Mononuclear cell (primary cell): ENCODE data around the gene CUTA. TPM values are rescaled to one million over a fixed set of nuclear protein-coding genes. Genes with fewer than 3 reads are reported as not detected.
A peak's percentile ranks its signal among the peaks of the same experiment; 100 is the strongest.

Source experiments
- H3K27me3 ChIP-seq: 2 replicates; pipeline ENCODE4 v1.6.0; 2011; ENCODE audit warnings: low read length, control low read depth; ENCODE audit not compliant: insufficient read depth
- H3K4me1 ChIP-seq: 2 replicates; pipeline ENCODE4 v1.5.1; 2011; ENCODE audit warnings: mild to moderate bottlenecking, low read length, control low read depth; ENCODE audit not compliant: insufficient read depth
- H3K4me3 ChIP-seq: 2 replicates; pipeline ENCODE4 v1.5.1; 2011; ENCODE audit warnings: mild to moderate bottlenecking, low read length, moderate library complexity
- H3K9me3 ChIP-seq: 2 replicates; pipeline ENCODE4 v1.5.1; 2011; ENCODE audit warnings: low read depth, mild to moderate bottlenecking, control low read depth, low read length
- total RNA-seq: library from RNA; depleted of rRNA; stranded (reverse); fragments of >200 nt; gene quantifications from one replicate; pipeline ENCODE4 v1.2.3, GENCODE V29; 2012

The CUTA gene
- total RNA-seq, 1 donor, result 66.3 TPM

DNA sequence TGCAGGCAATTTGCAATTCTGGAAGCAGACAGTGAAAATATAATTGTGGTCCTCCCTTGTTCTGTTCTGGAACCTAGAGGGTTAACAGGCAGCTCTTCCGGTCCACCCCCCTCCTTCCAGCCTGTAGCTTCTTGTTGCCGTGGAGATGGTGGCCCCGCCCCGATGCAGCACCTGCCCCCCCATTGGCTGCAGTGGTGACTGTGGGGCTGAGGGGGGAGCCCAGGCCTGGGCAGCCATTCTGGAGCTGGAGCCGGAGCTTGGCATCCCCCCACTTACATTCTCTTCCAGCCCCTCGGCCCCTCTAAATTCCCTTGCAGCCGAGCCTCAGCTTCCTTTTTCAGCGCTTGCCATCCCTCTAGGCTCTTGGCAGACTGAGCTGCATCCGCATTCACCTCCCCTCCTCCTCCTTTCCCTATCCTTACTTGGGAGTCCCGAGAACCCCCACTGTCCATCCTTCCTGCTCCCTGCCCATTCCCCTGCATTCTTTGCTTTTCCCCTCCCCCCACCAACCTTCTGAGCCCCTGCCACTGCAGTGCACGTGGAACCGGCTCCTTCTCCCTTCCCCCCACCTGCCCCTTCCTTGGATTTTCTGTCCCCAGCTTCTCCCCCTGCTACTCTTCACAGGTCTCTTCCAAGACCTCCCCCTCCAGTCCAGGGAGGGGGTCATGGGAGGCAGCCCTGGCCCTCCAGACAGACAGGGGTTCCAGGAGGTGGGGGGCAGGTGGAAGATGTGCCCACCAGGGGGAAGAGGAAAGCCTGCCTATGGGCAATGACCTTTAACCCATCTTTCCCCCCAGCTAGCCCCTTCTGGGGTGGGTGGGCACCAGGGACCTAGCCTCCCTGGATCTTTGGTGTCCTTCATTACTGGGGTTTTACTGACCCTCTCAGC, 13.3 kb upstream of the CUTA start:
- peak overlapping the region; percentile 28 for H3K4me3 ChIP-seq
- H3K9me3 ChIP-seq, result no peaks in the 10 kb centered on the region
- H3K27me3 ChIP-seq, result no peaks in the 10 kb centered on the region
- peaks cover 62% of the 10 kb centered on the region for H3K4me1 ChIP-seq

- no peaks in the 10 kb centered on the region for H3K9me3 ChIP-seq
- H3K27me3 ChIP-seq, result no peaks in the 10 kb centered on the region
- H3K4me1 ChIP-seq, result peaks cover 67% of the 10 kb centered on the region
- H3K4me3 ChIP-seq, result no peak overlapping the region
Observed at GRCh38 chr6:33430334-33430733, 12.4 kb upstream of the CUTA start.

GRCh38 chr6:33429750-33430052, 11.8 kb upstream of the CUTA start:
- Histone ChIP-seq H3K9me3 (no peaks in the 10 kb centered on the region), H3K4me3 (no peak overlapping the region), H3K27me3 (no peaks in the 10 kb centered on the region), H3K4me1 (peaks cover 74% of the 10 kb centered on the region)

GRCh38 chr6:33428966-33429749, 11.3 kb upstream of the CUTA start:
- Histone ChIP-seq H3K4me3 (no peak overlapping the region), H3K27me3 (no peaks in the 10 kb centered on the region), H3K4me1 (peaks cover 78% of the 10 kb centered on the region), H3K9me3 (no peaks in the 10 kb centered on the region)

DNA sequence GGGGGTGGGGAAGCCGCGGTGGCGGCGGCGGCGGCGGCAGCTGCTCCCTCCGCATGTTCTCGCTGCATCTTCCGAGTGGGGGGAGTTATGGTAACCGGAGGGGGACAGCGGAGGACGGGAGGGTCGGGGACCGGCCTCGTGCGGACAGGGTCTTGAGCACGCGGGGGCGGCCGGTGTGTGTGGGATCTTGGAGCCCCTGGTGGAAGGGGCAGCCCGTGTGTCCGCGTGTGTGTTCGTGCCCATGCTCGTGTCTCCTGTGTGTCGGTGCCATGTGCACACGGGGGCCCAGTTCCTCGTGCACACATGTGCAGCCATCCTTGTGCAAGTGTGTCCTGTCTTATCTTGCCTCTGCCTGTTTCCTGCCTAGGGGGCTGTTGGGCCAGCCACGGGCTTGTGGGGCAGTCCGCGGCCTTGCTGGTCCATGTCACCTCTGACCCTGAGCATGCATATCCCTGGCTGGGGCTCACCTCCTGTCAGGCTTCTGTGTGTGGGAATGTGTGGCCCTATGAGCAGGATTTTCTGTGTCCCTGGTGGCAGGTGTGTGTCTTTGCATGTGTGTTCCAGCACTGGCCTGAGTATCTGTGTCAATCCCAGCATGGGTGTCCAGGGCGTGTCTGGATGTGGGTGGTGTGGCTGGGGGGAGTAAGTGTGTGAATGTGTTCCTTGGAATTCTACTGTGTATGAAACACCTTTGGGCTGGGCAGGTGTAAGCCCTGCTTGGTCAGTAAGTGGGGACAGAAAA, 10.5 kb upstream of the CUTA start:
- Histone ChIP-seq H3K27me3 (no peaks in the 10 kb centered on the region), H3K9me3 (no peaks in the 10 kb centered on the region), H3K4me1 (peaks cover 78% of the 10 kb centered on the region), H3K4me3 (peak overlapping the region; percentile 29)

DNA sequence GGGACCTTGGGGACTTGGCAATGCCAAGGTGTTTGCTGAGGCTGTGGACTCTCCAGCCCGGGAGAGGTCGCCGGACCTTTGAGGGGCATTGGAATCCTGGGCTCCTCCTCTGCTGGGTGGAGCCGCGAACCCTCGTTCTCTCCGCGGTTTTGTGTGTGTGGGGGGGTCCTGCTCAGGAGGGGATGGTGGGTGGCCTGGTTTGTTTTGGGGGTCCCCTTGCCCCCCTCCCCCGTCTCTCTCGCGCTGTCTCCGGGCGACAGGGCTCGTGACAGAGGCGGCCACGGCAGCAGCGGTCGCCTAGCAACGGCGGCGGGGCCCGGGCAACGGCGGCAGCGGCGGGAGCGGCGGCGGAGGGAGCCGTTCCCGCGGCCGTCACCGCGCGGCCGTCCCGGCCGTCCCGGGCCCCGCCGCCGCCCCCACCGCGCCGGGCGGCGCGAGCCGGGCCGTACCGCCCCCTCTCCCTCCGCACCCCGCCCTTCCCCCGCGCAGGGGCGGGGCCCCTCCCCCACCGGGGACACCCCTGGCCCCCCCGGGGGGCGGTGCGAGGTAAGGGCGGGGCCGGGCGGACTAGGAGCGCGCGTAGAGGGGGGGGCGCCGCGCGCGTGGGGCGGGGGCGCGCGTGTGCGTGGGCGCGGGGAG, 9.8 kb upstream of the CUTA start:
- H3K9me3 ChIP-seq, result no peaks in the 10 kb centered on the region
- H3K4me3 ChIP-seq, result peak overlapping the region; percentile 42
- H3K4me1 ChIP-seq, result peaks cover 72% of the 10 kb centered on the region
- H3K27me3 ChIP-seq, result no peaks in the 10 kb centered on the region

- Histone ChIP-seq H3K9me3 (no peaks in the 10 kb centered on the region), H3K27me3 (no peaks in the 10 kb centered on the region), H3K4me3 (peak overlapping the region; percentile 42), H3K4me1 (peaks cover 63% of the 10 kb centered on the region)
Observed at GRCh38 chr6:33426590-33427511, 8.9 kb upstream of the CUTA start.

- H3K4me1 ChIP-seq, result peaks cover 54% of the 10 kb centered on the region
- H3K27me3 ChIP-seq, result no peaks in the 10 kb centered on the region
- no peaks in the 10 kb centered on the region for H3K9me3 ChIP-seq
- H3K4me3 ChIP-seq, result peak overlapping the region; percentile 36
Observed at GRCh38 chr6:33425668-33426577, 8.0 kb upstream of the CUTA start.

DNA sequence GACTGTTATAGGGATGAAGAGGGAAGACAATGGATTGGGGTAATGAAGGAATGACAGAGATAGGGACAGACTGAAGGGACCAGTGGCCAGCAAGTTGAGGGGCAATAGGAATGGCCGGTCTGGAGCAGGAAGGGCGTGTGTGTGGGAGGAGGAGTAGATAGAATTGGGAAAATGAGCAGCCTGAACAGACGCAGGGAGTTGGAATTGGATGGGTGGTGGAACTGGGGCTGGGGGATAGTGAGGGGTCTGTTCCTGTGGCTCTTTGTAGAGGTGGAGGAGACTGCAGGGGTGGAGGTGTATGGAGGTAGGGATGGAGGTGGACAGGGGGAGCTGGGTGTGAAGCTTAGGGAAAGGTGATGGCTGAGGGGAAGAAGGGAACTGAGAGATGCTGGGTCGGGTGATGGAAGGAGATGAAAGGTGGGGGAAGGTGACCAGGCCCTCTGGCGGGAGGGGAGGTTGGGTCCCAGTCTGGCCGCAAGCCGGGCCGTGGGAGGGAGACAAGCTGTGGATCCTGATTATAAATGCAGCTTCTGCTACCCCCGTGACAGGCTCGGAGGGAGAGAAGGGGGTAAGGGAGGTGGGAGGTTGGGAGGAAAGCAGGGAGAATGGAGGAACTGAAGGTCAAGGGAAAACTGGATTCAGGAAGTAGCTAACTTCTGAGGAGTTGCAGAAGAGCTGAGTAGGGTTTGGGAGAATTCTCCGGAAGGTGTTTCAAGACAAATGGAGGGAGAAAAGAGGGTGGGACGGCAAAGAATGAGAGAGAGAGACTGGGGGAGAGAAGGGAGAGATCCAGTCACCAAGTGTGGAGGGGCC, 7.2 kb upstream of the CUTA start:
- no peaks in the 10 kb centered on the region for H3K9me3 ChIP-seq
- no peaks in the 10 kb centered on the region for H3K27me3 ChIP-seq
- H3K4me3 ChIP-seq, result peak overlapping the region; percentile 36
- peaks cover 45% of the 10 kb centered on the region for H3K4me1 ChIP-seq

DNA sequence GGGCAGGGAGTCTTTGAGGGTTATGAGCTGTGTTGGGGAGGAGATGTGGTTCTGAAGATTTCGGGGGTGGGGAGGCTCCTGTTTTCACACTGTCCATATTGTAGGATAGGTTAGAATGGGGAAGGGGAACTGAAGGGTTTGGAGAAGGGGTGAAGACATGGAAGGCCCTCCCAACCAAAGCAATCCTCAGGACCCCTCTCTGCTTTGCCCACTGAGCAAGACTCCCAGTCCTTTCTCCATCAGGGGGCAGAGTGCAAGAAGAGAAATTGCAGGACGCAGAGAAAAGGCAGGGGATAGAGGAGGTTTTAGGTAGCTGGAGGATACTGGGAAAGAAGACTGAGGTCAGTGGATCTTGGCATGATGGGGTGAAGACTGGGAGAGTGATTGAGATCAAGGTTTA, 5.9 kb upstream of the CUTA start:
- no peaks in the 10 kb centered on the region for H3K9me3 ChIP-seq
- H3K4me1 ChIP-seq, result peaks cover 47% of the 10 kb centered on the region
- H3K27me3 ChIP-seq, result no peaks in the 10 kb centered on the region
- no peak overlapping the region for H3K4me3 ChIP-seq

DNA sequence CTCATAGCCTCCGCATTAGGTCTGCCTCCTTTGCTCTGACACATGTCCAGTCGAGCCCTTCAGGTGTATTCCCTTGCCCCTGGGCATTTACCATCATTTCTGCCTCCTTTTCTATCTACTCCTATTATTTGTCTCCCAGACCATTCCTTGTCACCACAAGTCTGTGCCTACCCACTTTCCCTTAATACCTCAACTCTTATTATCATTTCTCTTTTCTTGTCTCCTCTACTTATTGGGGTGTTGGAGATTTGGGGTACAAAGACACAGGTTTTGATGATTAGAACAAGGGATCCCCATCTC, 3.4 kb upstream of the CUTA start:
- peaks cover 51% of the 10 kb centered on the region for H3K4me1 ChIP-seq

DNA sequence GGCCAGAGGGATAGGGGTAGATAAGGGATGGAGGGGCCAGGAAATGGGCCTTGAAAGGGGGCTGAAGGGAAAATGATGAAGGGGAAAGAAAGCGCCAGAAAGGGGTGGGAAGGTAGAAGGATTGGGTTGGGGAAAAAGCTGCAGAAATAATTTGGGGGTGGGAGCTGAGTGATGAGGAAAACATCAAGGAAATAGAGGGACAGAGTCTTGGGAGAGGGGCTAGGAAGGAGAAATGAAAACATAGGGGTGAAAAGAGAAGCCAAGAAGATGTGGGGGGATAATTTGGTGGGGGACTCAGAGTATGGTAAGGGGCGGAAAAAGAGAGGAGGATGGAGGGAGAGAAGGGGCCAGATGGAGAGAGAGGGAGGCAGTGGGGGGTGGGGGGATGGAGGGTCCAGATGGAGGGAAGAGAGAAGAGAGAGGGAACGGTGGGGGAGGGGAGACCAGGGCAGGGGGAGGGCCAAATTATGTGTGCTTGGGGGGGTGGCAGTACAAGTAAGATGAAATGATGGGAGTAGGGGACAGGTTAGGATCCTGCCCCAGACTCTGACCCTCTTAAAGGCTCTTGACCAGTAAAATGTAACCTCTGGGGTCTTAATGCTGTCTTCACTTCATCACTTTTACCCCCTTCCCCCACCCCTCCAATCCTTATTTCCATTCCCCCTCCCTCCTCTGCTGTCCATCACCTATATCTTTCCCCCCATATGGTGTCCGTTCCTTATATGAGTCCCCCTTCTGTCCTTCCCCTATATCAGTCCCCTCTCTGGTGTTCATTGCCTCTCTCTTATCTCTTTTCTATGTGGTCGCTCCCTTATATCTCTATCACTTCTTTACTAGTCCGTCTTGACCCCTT, 2.8 kb upstream of the CUTA start:
- H3K4me3 ChIP-seq, result no peak overlapping the region
- no peaks in the 10 kb centered on the region for H3K27me3 ChIP-seq
- no peaks in the 10 kb centered on the region for H3K9me3 ChIP-seq
- peaks cover 52% of the 10 kb centered on the region for H3K4me1 ChIP-seq

More for the DNA sequence above, 3.4 kb upstream of the CUTA start:
- no peaks in the 10 kb centered on the region for H3K9me3 ChIP-seq
- H3K4me3 ChIP-seq, result no peak overlapping the region
- no peaks in the 10 kb centered on the region for H3K27me3 ChIP-seq
